Epithelial cell of proximal tubule (primary cell): ENCODE results near the gene TP53TG5. TPM values are rescaled to one million over a fixed set of nuclear protein-coding genes. Genes with fewer than 3 reads are reported as not detected.
A peak's percentile ranks its signal among the peaks of the same experiment; 100 is the strongest.

Experiments used
- DNase-seq: peaks from one replicate; pipeline ENCODE4 v3.0.0-alpha.2; 2011; ENCODE audit warnings: low read depth
- H3K4me3 ChIP-seq: 2 replicates; pipeline ENCODE4 v1.5.1; 2011; ENCODE audit warnings: low read depth, mild to moderate bottlenecking, low read length
- total RNA-seq: library from RNA; depleted of rRNA; stranded (reverse); fragments of >200 nt; gene quantifications from 2 replicates; pipeline ENCODE4 v1.2.3, GENCODE V29; 2015
- TF ChIP-seq, protein P1 (sequence below): conservative IDR thresholded peaks from 2 replicates; pipeline ENCODE4 v1.5.1; 2012; ENCODE audit warnings: low read depth, mild to moderate bottlenecking, low read length

The TP53TG5 gene
- total RNA-seq, 1 donor from 2014 or later = not detected

GRCh38 chr20:45346291-45346718 lies 31.8 kb downstream of the TP53TG5 start:
- TF ChIP-seq, protein P1, sequence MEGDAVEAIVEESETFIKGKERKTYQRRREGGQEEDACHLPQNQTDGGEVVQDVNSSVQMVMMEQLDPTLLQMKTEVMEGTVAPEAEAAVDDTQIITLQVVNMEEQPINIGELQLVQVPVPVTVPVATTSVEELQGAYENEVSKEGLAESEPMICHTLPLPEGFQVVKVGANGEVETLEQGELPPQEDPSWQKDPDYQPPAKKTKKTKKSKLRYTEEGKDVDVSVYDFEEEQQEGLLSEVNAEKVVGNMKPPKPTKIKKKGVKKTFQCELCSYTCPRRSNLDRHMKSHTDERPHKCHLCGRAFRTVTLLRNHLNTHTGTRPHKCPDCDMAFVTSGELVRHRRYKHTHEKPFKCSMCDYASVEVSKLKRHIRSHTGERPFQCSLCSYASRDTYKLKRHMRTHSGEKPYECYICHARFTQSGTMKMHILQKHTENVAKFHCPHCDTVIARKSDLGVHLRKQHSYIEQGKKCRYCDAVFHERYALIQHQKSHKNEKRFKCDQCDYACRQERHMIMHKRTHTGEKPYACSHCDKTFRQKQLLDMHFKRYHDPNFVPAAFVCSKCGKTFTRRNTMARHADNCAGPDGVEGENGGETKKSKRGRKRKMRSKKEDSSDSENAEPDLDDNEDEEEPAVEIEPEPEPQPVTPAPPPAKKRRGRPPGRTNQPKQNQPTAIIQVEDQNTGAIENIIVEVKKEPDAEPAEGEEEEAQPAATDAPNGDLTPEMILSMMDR = no peak
- peak overlapping the region; percentile 97 for H3K4me3 ChIP-seq

DNA sequence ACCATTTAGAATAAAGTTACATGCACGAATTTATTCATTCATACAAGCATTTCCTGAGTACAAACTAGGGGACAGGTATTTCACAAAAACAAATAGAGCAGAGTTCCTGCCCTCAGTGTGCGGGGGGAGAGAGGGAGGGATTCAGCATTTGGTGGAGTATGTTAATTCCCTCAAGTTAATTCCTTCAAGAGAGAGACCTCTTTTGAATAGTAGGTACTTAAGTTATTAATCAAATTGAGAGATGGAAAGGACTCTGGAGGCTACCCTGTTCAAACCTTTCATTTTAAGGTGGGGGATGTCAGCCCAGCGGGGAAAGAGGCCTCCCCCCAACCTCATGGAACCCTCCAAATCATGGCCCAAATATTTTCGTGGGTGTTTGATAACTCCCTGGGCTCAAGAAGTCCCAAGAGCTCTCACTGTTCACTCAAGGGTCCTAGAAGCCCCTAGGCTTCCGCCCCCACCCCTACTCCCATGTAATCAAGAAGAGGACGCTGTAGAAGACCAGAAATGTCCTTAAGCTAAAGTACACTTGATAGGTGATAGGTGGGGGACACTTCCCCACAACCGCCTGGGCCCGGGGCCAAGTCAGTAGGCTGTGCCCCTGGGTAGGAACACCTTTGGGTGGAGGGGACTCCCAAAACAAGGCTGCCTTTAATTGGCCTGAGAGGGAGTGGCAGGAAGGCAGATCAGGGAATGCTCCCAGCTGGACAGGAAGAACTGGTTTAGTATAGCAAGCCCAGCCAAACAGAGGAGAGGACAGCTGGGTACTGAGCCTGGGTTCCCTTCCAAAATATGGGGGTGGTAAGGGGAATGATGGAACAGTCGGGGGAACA lies 32.8 kb downstream of the TP53TG5 start:
- TF ChIP-seq, protein P1 = no peak
- peak overlapping the region; percentile 97 for H3K4me3 ChIP-seq
- DNase-seq = no peak

More at GRCh38 chr20:45346291-45346718, 31.8 kb downstream of the TP53TG5 start:
- no peak for DNase-seq

DNA sequence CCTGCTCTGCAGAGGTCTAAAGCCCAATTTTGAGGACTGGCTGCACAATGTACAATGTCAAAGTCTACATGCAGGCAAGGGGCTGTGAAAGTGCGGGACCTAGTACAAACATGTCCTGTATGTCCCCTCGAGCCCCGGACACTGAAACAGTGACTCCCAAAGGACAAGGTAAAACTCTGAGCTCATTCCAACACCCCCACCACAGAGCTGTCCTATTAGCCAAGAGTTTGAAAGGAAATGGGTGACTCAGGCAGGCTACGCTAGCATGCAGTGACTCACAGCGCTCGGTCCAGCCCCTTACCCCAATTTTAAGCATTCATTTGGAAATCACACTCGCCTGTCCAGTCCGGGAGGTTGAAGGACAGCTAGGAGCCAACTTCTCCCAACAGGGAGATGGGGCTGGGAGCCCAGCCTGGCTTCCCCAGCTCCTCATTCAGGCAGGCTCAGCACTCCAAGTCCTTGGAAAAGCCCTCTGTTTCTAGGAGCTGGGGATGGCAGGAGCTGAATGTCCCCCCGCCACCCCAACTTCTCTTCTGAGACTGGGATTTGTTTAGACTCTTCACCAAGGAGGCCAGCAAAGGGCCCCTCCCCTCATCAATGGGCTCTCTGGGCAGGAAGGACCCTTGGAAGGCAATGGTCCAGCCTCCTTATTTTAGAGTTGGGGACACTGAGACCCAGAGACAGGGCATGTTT lies 33.8 kb downstream of the TP53TG5 start:
- DNase-seq = no peak
- H3K4me3 ChIP-seq = peak overlapping the region; percentile 97
- TF ChIP-seq, protein P1 = no peak

GRCh38 chr20:45343532-45344167 lies 34.5 kb downstream of the TP53TG5 start:
- no peak for DNase-seq
- TF ChIP-seq, protein P1 = no peak

DNA sequence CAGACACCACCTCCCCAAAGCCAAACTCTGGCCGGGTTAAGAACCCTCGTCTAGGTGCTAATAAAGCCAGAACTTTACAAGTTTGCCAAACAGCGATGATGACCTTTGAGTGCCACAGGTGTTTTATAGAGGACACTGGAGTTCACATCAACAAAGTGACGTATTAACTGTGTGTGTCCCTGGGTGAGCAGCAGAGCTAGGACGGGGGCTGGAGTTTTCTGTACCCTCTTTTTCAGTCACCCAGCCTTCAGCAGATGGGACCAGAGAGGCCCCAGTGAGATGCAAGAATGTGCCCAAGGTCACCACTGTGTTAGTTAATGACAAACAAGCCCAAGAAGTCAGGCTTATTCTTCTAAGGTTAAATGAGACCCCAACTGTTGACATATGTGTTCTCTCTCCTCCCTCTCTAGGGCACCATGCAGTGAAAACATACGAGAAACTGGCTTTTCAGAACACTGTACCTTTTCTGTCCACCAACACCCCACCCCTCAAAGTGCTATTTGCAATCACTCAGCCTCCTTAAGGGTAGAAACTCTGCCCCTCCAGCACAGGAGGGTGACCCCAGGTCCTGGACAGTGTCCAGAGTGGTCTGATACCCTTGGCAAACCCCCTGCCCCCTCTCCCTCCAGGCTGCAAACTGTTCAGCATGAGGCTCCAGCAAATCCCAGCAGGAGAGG lies 35.1 kb downstream of the TP53TG5 start:
- H3K4me3 ChIP-seq = peak overlapping the region; percentile 97
- no peak for DNase-seq
- TF ChIP-seq, protein P1 = no peak

More at GRCh38 chr20:45343532-45344167, 34.5 kb downstream of the TP53TG5 start:
- H3K4me3 ChIP-seq = peak overlapping the region; percentile 97

DNA sequence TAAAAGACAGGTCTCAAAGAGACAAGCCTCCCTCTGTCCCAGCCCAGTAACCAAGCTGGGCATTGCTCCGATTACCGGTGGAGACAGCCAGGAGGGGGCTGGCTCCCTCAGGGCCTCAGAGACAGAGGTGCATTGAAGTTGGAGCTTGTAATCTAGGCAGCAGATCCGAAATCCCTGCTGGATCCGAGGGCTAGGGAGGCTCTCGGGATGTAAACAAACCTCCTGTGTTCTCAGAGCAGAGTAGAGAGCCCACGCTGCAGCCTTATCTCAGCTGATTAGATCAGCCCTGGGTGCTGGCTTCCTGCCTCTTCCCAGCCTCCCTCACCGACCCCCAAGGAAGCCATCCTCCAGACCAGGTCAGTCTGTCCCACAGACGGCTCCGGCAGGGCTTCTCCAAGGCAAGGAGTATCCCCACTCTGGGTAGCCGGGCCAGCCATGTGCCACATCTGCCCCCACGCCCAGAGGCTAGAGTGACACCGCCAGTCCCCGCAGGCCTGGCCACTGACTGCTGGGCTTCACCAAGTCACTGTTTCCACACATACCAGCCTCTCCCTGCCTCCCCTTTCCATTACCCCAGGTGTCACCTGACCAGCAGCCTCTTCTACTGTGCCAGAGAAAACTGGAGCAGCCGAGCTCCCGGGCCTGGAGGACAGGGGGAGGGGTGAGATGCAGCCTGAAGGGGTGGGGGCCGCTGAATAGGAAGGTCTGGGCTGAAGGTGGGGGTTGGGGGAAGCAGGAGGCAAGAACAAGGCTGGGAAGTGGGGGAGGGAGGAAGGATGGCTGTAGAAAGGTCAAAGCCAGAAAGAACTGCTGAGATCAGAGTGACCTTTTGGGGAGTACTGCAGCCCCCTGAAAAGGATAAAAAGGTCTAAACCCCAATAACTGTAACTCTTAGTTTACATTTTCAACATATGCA lies 35.9 kb downstream of the TP53TG5 start:
- DNase-seq = no peak
- peak overlapping the region; percentile 97 for H3K4me3 ChIP-seq
- TF ChIP-seq, protein P1 = no peak
